ENCODE measurements around the gene CUEDC1. TPM values are rescaled to one million over a fixed set of nuclear protein-coding genes. Genes with fewer than 3 reads are reported as not detected.

CUEDC1 gene
- total and polyA plus RNA-seq, 9 of the 15 experiments (the other 6 are each of a cell fraction or from before 2014, with no cell fraction given): 0.20 to 4.1 (median 1.6) TPM; not detected in 1

- Histone ChIP-seq H3K4me2 (ENCODE audit: insufficient read depth, low read length) (no peak overlapping the region), H3K27me3 (ENCODE audit: control insufficient read depth in 2 of 2, insufficient read depth in 2 of 2, low read length in 2 of 2) (peaks cover 0 to 8% of the 10 kb centered on the region in 2 experiments; a peak in 1 of 5 replicates), H3K27ac (ENCODE audit: extremely low read depth, low read depth, low read length) (no peak overlapping the region), H3K4me3 (no peak overlapping the region), H3K79me2 (ENCODE audit: control insufficient read depth, insufficient read depth, low read length) (no peaks in the 10 kb centered on the region), H3K4me1 (replicated peaks in 1 of 2; ENCODE audit: control insufficient read depth in 2 of 2, insufficient read depth in 2 of 2, low read length in 2 of 2) (peaks cover 23 to 31% of the 10 kb centered on the region in 2 experiments), H3K9ac (ENCODE audit: insufficient read depth in 1 of 2, low read depth in 2 of 2, low read length in 2 of 2) (no peak overlapping the region), H3K36me3 (ENCODE audit: control insufficient read depth, insufficient read depth, low read length) (no peaks in the 10 kb centered on the region), H3K9me3 (replicated peaks; ENCODE audit: control insufficient read depth, insufficient read depth, low read depth, low read length) (no peaks in the 10 kb centered on the region), H4K20me1 (replicated peaks; ENCODE audit: control insufficient read depth, insufficient read depth, low read length) (no peaks in the 10 kb centered on the region), H3K9me1 (ENCODE audit: control insufficient read depth, insufficient read depth, low read length) (no peaks in the 10 kb centered on the region), H2AFZ (ENCODE audit: low read depth, low read length) (no peak overlapping the region)
- DNase-seq (ENCODE audit: extremely low read depth in 1 of 4, low spot score in 3 of 4) (no peak), ATAC-seq (no peak), FAIRE-seq (no peak)
- TF ChIP-seq HOMEZ (CRISPR knock-in tag; IDR thresholded peaks at IDR 0.05): no peak
- no peak for TF ChIP-seq ZNF696 (CRISPR knock-in tag; conservative IDR thresholded peaks at IDR 0.05)
- TF ChIP-seq ZNF76 (CRISPR knock-in tag; IDR thresholded peaks at IDR 0.05; ENCODE audit: borderline replicate concordance): no peak
- in situ Hi-C loops (cut with MboI): loop anchor here (5.0 kb wide), 1 partner anchor 258 kb away; no protein-coding TSS in a partner anchor
- 18% methylated on average over 5 of the region's 5 CpGs for WGBS (ENCODE audit: insufficient coverage, low coverage, missing lambda C conversion rate)
- CTCF ChIA-PET (ENCODE audit: low intra/inter-chr PET ratio): interaction anchor here (0.8 to 2.6 kb wide), 3 partner anchors 140 to 255 kb away, joined by 3 to 17 read pairs (median 3); no protein-coding TSS in a partner anchor
- intact Hi-C loops (cut with micrococcal nuclease): loop anchor here (1.0 to 2.0 kb wide), 2 partner anchors 34 to 136 kb away; no protein-coding TSS in a partner anchor
- BruUV-seq (replicated peaks): no TSS peak
- POLR2A ChIA-PET: interaction anchor here (0.6 to 1.2 kb wide), 5 partner anchors 8 to 148 kb away, joined by 3 to 5 read pairs (median 3); partner anchors contain the start of gene SRSF1
These were observed 96.4 kb downstream of the CUEDC1 start for GRCh38 chr17:57858838-57859237.
